H1 (cell line): ENCODE results near the gene GLRA1. TPM values are rescaled to one million over a fixed set of nuclear protein-coding genes. Genes with fewer than 3 reads are reported as not detected.

Source experiments
- CTCF ChIA-PET: fragments of 300-600 bp; sonication (Branson Sonifier 250); formaldehyde crosslinking; loops from one replicate; lab custom pipeline; 2021; ENCODE audit not compliant: partially characterized antibody; lab: Charles Lee
- POLR2A ChIA-PET: fragments of 300-600 bp; sonication (Branson Sonifier 250); formaldehyde crosslinking; loops from one replicate; lab custom pipeline; 2021; ENCODE audit warnings: inconsistent platforms; ENCODE audit not compliant: partially characterized antibody; lab: Charles Lee
- DNase-seq, 2 experiments: peaks; one replicate each; pipeline versions ENCODE4 v3.0.0 to v3.0.0-alpha.2; 2010 to 2022; ENCODE audit warnings: low spot score in 2 of 2, low read depth in 1 of 2, mixed read lengths in 1 of 2
- FAIRE-seq: peaks from 2 replicates; lab custom pipeline; 2011; peaks lifted over from hg19 to GRCh38; lab: Jason Lieb, UNC
- H2AFZ ChIP-seq: 2 replicates; pipeline ENCODE4 v1.8.1; 2012; ENCODE audit warnings: low read length, inconsistent platforms
- H2AK5ac ChIP-seq: 2 replicates; pipeline ENCODE4 v1.6.1; 2013; ENCODE audit warnings: low read depth, low read length
- H2BK120ac ChIP-seq: replicated peaks from 2 replicates; pipeline ENCODE3; 2013; ENCODE audit warnings: low read depth, low read length, inconsistent platforms
- H2BK12ac ChIP-seq: 2 replicates; pipeline ENCODE4 v1.6.1; 2013; ENCODE audit warnings: low read depth, low read length
- H2BK15ac ChIP-seq: 2 replicates; pipeline ENCODE4 v1.6.1; 2013; ENCODE audit warnings: low read length
- H2BK20ac ChIP-seq: 2 replicates; pipeline ENCODE4 v1.6.1; 2013; ENCODE audit warnings: low read length
- H2BK5ac ChIP-seq: 2 replicates; pipeline ENCODE4 v1.6.1; 2013; ENCODE audit warnings: low read depth, low read length
- H3K14ac ChIP-seq: 2 replicates; pipeline ENCODE4 v1.6.1; 2013; ENCODE audit warnings: inconsistent platforms; ENCODE audit not compliant: insufficient read length
- H3K18ac ChIP-seq: 2 replicates; pipeline ENCODE4 v1.6.1; 2013; ENCODE audit warnings: low read length; ENCODE audit errors: extremely low read depth
- H3K23ac ChIP-seq: 2 replicates; pipeline ENCODE4 v1.6.1; 2013; ENCODE audit warnings: inconsistent platforms; ENCODE audit not compliant: insufficient read length
- H3K23me2 ChIP-seq: 2 replicates; pipeline ENCODE4 v1.6.1; 2013; ENCODE audit warnings: low read depth, low read length
- H3K27ac ChIP-seq: 2 replicates; pipeline ENCODE4 v1.6.1; 2011; ENCODE audit warnings: low read depth, low read length, inconsistent platforms
- H3K27me3 ChIP-seq, 4 experiments: replicated peaks in 1 of 4; 1 replicate in 1 of 4; 2 replicates in 3 of 4; pipeline versions ENCODE4 v1.6.1 to v1.8.1; 2011 to 2013; ENCODE audit warnings: low read length in 3 of 4, mild to moderate bottlenecking in 3 of 4, inconsistent platforms in 2 of 4, mixed read lengths in 2 of 4, moderate library complexity in 1 of 4; ENCODE audit not compliant: control insufficient read depth in 3 of 4, insufficient read depth in 3 of 4; ENCODE audit errors: extremely low read depth in 1 of 4
- H3K36me3 ChIP-seq, 4 experiments: 2 replicates each; pipeline versions ENCODE4 v1.6.1 to v1.8.1; 2011 to 2013; ENCODE audit warnings: mild to moderate bottlenecking in 4 of 4, low read length in 3 of 4, moderate library complexity in 2 of 4, control low read depth in 1 of 4, inconsistent platforms in 1 of 4; ENCODE audit not compliant: insufficient read depth in 4 of 4, control insufficient read depth in 2 of 4
- H3K4ac ChIP-seq: replicated peaks from 2 replicates; pipeline ENCODE3; 2013; ENCODE audit warnings: low read length, low read depth, mixed read lengths, inconsistent platforms; ENCODE audit not compliant: insufficient read length
- H3K4me1 ChIP-seq, 4 experiments: replicated peaks in 1 of 4; 1 replicate in 1 of 4; 2 replicates in 3 of 4; pipeline versions ENCODE4 v1.6.1 to v1.8.1; 2011 to 2013; ENCODE audit warnings: low read length in 3 of 4, inconsistent platforms in 2 of 4, mixed read lengths in 1 of 4; ENCODE audit not compliant: insufficient read depth in 4 of 4, control insufficient read depth in 3 of 4
- H3K4me2 ChIP-seq, 2 experiments: 2 replicates each; pipeline versions ENCODE4 v1.6.1 to v1.8.1; 2011 to 2013; ENCODE audit warnings: low read depth in 2 of 2, low read length in 2 of 2, control low read depth in 1 of 2, inconsistent platforms in 1 of 2, mild to moderate bottlenecking in 1 of 2; ENCODE audit not compliant: insufficient read depth in 1 of 2
- H3K4me3 ChIP-seq, 4 experiments: fragments of 200-600, 300-600 bp in 1 of 4; sonication (generic), shearing (Covaris generic), sonication (Bioruptor Twin) in 1 of 4; 2 replicates each; pipeline versions ENCODE4 v1.5.1 to v1.8.1; 2011 to 2016; ENCODE audit warnings: low read length in 4 of 4, low read depth in 3 of 4, control low read depth in 2 of 4, inconsistent platforms in 2 of 4, mild to moderate bottlenecking in 2 of 4, mixed read lengths in 1 of 4, moderate library complexity in 1 of 4; ENCODE audit not compliant: insufficient read depth in 2 of 4; ENCODE audit errors: extremely low read depth in 1 of 4
- H3K56ac ChIP-seq: replicated peaks from 2 replicates; pipeline ENCODE3; 2013; ENCODE audit warnings: low read depth, mild to moderate bottlenecking, mixed read lengths, low read length, inconsistent platforms; ENCODE audit not compliant: insufficient read length
- H3K79me1 ChIP-seq: 2 replicates; pipeline ENCODE4 v1.6.1; 2013; ENCODE audit warnings: low read depth, low read length, control low read depth
- H3K79me2 ChIP-seq, 2 experiments: 2 replicates each; pipeline versions ENCODE4 v1.6.1 to v1.8.1; 2012 to 2013; ENCODE audit warnings: low read length in 2 of 2, mild to moderate bottlenecking in 2 of 2, inconsistent platforms in 1 of 2; ENCODE audit not compliant: insufficient read depth in 2 of 2, control insufficient read depth in 1 of 2
- H3K9ac ChIP-seq, 4 experiments: replicated peaks in 1 of 4; 1 replicate in 1 of 4; 2 replicates in 3 of 4; pipeline versions ENCODE4 v1.6.1 to v1.8.1; 2011 to 2013; ENCODE audit warnings: low read depth in 3 of 4, low read length in 3 of 4, control low read depth in 2 of 4, mild to moderate bottlenecking in 2 of 4, moderate library complexity in 2 of 4, inconsistent platforms in 1 of 4; ENCODE audit errors: extremely low read depth in 1 of 4
- H3K9me3 ChIP-seq, 2 experiments: 2 replicates each; pipeline versions ENCODE4 v1.6.1 to v1.8.1; 2012 to 2013; ENCODE audit warnings: mild to moderate bottlenecking in 2 of 2, moderate library complexity in 2 of 2, control low read depth in 1 of 2, inconsistent platforms in 1 of 2, low read depth in 1 of 2, low read length in 1 of 2, mixed read lengths in 1 of 2; ENCODE audit not compliant: insufficient read depth in 2 of 2
- H4K20me1 ChIP-seq, 2 experiments: replicated peaks in 1 of 2; 2 replicates each; pipeline versions ENCODE3 to v1.8.1; 2011 to 2013; ENCODE audit warnings: inconsistent platforms in 2 of 2, low read length in 2 of 2, mild to moderate bottlenecking in 1 of 2; ENCODE audit not compliant: insufficient read depth in 2 of 2, control insufficient read depth in 1 of 2
- H4K5ac ChIP-seq: 2 replicates; pipeline ENCODE4 v1.6.1; 2013; ENCODE audit warnings: low read length, low read depth, mixed read lengths, inconsistent platforms; ENCODE audit not compliant: insufficient read length
- H4K8ac ChIP-seq: 2 replicates; pipeline ENCODE4 v1.8.0; 2013; ENCODE audit warnings: mild to moderate bottlenecking, moderate library complexity, low read length, inconsistent platforms; ENCODE audit not compliant: insufficient read depth; ENCODE audit errors: extremely low read depth
- H4K91ac ChIP-seq: replicated peaks from 2 replicates; pipeline ENCODE3; 2013; ENCODE audit warnings: low read length, mixed read lengths, inconsistent platforms; ENCODE audit not compliant: insufficient read length
- GABPA ChIP-seq: IDR thresholded peaks from 2 replicates; pipeline ENCODE4 v1.6.1; 2011; ENCODE audit warnings: mild to moderate bottlenecking, low read length, moderate library complexity, borderline replicate concordance; ENCODE audit not compliant: insufficient read depth
- JUN ChIP-seq: IDR thresholded peaks from 2 replicates; pipeline ENCODE4 v1.6.1; 2011; ENCODE audit warnings: low read depth, mild to moderate bottlenecking, improper control_type of control experiment, low read length
- MAX ChIP-seq: IDR thresholded peaks from 2 replicates; pipeline ENCODE4 v1.6.1; 2012; ENCODE audit warnings: inconsistent platforms
- POU5F1 ChIP-seq: IDR thresholded peaks from 2 replicates; pipeline ENCODE4 v1.6.1; 2011; ENCODE audit warnings: low read depth, mild to moderate bottlenecking, low read length, moderate library complexity
- SAP30 ChIP-seq: fragments of 300-600 bp; sonication (generic); IDR thresholded peaks from 2 replicates; pipeline ENCODE4 v1.7.1; 2012; ENCODE audit warnings: low read length, moderate library complexity, mild to moderate bottlenecking, inconsistent platforms; ENCODE audit not compliant: insufficient read depth, insufficient replicate concordance
- SP4 ChIP-seq: IDR thresholded peaks from 2 replicates; pipeline ENCODE4 v1.6.1; 2012; ENCODE audit warnings: low read length, inconsistent platforms
- SRF ChIP-seq: IDR thresholded peaks from 2 replicates; pipeline ENCODE4 v1.6.1; 2011; ENCODE audit warnings: mild to moderate bottlenecking, low read depth, low read length, moderate library complexity
- SUZ12 ChIP-seq: fragments of 200-600 bp; sonication (generic); IDR thresholded peaks from 2 replicates; pipeline ENCODE4 v1.6.1; 2012; ENCODE audit warnings: mild to moderate bottlenecking, inconsistent platforms, low read length, moderate library complexity, mixed read lengths
- TAF1 ChIP-seq: IDR thresholded peaks from 2 replicates; pipeline ENCODE4 v1.6.1; 2011; ENCODE audit warnings: mild to moderate bottlenecking, low read depth, low read length
- TCF12 ChIP-seq: IDR thresholded peaks from 2 replicates; pipeline ENCODE4 v1.6.1; 2011; ENCODE audit warnings: low read depth, mild to moderate bottlenecking, low read length
- polyA plus RNA-seq, 7 experiments: library from polyadenylated mRNA; depleted of rRNA in 3 of 7; stranded (reverse) in 5 of 7; unstranded in 2 of 7; fragments of >200 nt in 5 of 7; fragments of 200-250 nt in 2 of 7; gene quantifications; 1 replicate in 5 of 7; 2 replicates in 1 of 7; 4 replicates in 1 of 7; pipeline versions ENCODE4 v1.2.1 to v1.2.3, GENCODE V29; 2011 to 2013; ENCODE audit warnings: missing spikeins in 2 of 7, mixed read lengths in 2 of 7
- total RNA-seq: library from RNA; stranded (reverse); fragmentation: NEBNext Ultra II Directional; extraction: Animal tissue kit (Norgen Biotek cat#: 25700); gene quantifications from 2 replicates; pipeline ENCODE4 v1.2.1, GENCODE V29; 2021

The GLRA1 gene
- total and polyA plus RNA-seq, 2 of the 8 experiments (the other 6 are each of a cell fraction or from before 2014, with no cell fraction given), result not detected

- no peak for TF ChIP-seq SUZ12
These were observed 76.8 kb downstream of the GLRA1 start (continued) for GRCh38 chr5:151847871-151848270.

- H3K56ac ChIP-seq, result no peak overlapping the region
- no peak overlapping the region for H3K14ac ChIP-seq
- FAIRE-seq (no peak), DNase-seq (no peak)
- H3K9me3 ChIP-seq, result no peaks in the 10 kb centered on the region
- H3K4me1 ChIP-seq, result no peaks in the 10 kb centered on the region
- H3K79me1 ChIP-seq, result no peaks in the 10 kb centered on the region
- H2BK5ac ChIP-seq, result no peak overlapping the region
- no peak overlapping the region for H2BK12ac ChIP-seq
- H3K36me3 ChIP-seq, result no peaks in the 10 kb centered on the region
- H3K4me2 ChIP-seq, result no peak overlapping the region
- no peak overlapping the region for H4K8ac ChIP-seq
- no peak overlapping the region for H3K27ac ChIP-seq
- no peaks in the 10 kb centered on the region for H3K27me3 ChIP-seq
- H2BK15ac ChIP-seq, result no peak overlapping the region
- no peak for TF ChIP-seq SP4
- TF ChIP-seq SRF, result no peak
- TF ChIP-seq MAX, result no peak
- no peak for TF ChIP-seq TAF1
- no peak for TF ChIP-seq GABPA
- no peak for TF ChIP-seq TCF12
- no peak for TF ChIP-seq POU5F1
- no peak for TF ChIP-seq SAP30
- TF ChIP-seq JUN, result no peak
- no peak overlapping the region for H3K18ac ChIP-seq
- no peak overlapping the region for H3K23ac ChIP-seq
- H2BK120ac ChIP-seq, result no peak overlapping the region
- ChIA-PET CTCF (no interaction called here), POLR2A (no interaction called here)
- H3K4me3 ChIP-seq, result no peak overlapping the region
- no peak overlapping the region for H2AK5ac ChIP-seq
- H3K23me2 ChIP-seq, result no peaks in the 10 kb centered on the region
- H3K79me2 ChIP-seq, result no peaks in the 10 kb centered on the region
- H2AFZ ChIP-seq, result no peak overlapping the region
- H4K5ac ChIP-seq, result no peak overlapping the region
- no peaks in the 10 kb centered on the region for H4K20me1 ChIP-seq
- no peak overlapping the region for H3K9ac ChIP-seq
- H2BK20ac ChIP-seq, result no peak overlapping the region
- no peak overlapping the region for H3K4ac ChIP-seq
- H4K91ac ChIP-seq, result no peak overlapping the region
These were observed 77.9 kb downstream of the GLRA1 start for GRCh38 chr5:151846765-151847164.
